Stimulated activated CD4-positive, alpha-beta T cell treated with anti-CD3 and anti-CD28 coated beads, Interleukin-12 subunit alpha, Interleukin-12 subunit beta, amount 100 ng/mL, for 4 hours (primary cell): Measurements from ENCODE around the gene CELSR1.
A peak's percentile ranks its signal among the peaks of the same experiment; 100 is the strongest.
"Not testable (repeated sequence)": the region's sequence is repeated elsewhere in the genome, so short reads cannot be mapped to it uniquely, and the experiment has no call there.

Experiments
- DNase-seq: peaks from one replicate; pipeline ENCODE4 v3.0.0-alpha.2; 2020

Gene CELSR1

DNA sequence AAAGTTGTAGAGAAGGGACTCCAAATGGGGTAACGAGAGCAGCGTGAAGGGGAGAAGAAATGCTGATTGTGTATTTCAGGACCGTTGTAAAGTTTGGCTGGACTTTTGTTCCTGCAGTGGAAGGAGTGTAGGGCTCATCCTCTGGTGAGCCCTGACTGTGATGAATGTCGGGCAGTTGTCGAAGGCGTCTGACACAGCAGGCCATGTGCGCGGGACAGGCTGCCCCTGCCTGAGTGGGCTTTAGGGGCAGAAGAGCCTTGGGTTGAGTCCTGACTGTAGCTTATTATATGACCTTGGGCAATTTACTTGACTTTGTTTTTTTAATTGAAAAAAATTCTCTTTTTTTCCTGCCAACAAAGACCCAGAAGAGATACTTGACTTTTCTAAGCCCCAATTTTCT, 198.8 kb downstream of the CELSR1 start:
- DNase-seq: no peak

GRCh38 chr22:46337870-46338269, 199.6 kb downstream of the CELSR1 start:
- DNase-seq: no peak

GRCh38 chr22:46336119-46337078, 201.0 kb downstream of the CELSR1 start:
- DNase-seq: no peak

DNA sequence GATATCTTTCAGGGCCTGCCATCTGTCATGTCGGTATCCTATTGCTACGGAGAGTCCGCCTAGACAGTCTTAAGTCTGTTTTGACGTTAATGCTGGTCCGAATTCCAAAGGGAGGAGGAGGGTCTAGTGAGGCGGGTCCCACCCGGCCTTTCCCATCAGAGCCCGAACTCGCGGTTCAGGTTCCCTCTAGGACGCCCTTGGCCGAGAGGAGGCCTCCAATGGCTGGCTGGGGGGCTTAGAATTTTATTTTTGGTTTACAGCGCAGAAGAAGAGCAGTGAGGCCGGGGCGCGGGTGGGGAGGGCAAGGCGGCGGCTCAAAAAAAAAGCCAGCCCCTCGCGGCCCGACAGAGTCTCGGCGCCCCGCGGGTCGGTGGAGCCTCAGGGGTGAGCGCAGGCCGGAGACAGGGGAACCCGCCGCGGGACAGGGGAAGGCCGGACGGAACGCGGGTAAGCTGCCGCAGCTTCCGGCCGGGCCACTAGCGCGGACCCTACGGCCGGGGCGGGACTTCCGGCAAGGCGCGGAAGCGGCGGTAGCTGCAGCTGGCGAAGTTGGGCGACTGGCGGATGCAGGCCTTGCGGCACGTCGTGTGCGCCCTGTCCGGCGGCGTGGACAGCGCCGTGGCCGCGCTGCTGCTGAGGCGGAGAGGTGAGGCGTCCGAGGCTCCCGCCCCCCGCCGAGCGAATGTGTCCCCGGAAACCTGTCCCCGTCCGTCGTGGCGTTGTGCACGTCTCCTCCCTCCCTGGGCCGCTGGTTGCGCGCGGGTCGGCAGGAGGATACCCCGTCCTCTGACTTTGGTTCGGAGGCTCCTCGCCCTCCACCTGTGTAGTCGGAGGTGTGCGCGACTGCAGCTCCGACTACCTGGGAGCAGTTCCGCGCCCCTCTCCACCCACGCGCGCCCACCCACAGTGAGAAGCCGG, 202.0 kb downstream of the CELSR1 start, which contains the start of gene TRMU:
TSS of gene TRMU (plus strand) at position 514 of the 918 bp plus-strand sequence. CDS start at position 565, 51 bp downstream.
- peak; percentile 76 for DNase-seq

GRCh38 chr22:46331496-46331895, 205.9 kb downstream of the CELSR1 start:
- DNase-seq: no peak

DNA sequence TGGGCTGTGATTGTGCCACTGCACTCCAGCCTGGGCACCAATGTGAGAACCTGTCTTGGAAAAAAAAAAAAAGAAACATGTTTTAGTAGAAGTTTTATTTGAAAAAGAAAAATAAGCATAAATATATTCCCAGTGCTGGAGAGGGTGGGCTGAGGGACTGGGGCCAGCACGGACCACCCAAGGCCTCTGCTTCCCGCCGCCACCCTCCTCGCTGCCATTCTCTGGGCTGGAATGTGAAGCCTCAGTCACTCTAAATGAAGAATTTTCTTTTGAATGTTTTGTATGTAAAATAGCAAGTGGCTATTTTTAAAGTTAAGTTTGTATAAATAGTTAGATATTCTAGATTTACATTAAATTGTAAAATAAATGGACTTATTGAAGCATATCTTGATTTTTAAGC, 207.0 kb downstream of the CELSR1 start:
- no peak for DNase-seq

DNA sequence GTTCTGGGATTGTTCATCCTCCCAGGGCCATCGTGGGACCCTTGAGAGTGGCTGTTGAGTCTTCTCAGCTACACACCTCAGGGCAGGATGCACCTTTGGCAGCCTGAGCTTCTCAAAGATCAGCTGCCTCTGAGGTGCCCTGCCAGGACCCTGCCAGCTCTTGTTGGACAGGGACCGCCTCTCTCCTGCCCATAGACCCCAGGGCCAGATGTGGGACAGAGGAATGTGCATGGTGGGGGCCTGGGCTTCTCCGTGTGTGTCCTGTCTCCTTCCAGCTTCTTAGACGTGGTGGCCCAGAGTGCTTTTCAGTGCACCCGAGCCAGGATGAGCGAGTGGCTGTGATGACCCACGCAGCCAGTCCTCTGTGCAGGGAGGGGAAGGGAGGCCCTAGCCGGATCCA, 207.8 kb downstream of the CELSR1 start:
- DNase-seq: no peak

DNA sequence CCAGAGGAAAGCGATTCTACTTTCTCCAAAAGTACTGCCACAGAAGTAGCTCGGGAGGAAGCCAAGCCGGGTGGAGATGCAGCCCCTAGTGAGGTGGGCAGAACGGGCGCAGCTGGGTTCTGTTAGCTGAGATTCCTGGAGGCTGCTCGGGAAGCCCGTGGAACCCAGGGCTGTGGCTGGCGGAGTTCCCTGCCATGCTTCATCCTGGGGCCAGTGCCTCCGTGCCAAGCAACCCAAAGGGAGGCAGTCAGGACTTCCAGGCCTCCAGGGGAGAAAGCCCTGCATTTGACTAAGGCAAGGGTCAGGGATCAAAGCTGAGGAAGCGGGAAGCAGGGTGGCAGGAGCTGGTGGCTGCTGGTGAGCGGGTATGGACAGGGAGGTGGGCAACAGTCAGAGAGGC, 208.6 kb downstream of the CELSR1 start:
- no peak for DNase-seq

GRCh38 chr22:46327691-46328465, 209.5 kb downstream of the CELSR1 start:
- no peak for DNase-seq

- no peak for DNase-seq
Measured at GRCh38 chr22:46326066-46326680, 211.2 kb downstream of the CELSR1 start.

DNA sequence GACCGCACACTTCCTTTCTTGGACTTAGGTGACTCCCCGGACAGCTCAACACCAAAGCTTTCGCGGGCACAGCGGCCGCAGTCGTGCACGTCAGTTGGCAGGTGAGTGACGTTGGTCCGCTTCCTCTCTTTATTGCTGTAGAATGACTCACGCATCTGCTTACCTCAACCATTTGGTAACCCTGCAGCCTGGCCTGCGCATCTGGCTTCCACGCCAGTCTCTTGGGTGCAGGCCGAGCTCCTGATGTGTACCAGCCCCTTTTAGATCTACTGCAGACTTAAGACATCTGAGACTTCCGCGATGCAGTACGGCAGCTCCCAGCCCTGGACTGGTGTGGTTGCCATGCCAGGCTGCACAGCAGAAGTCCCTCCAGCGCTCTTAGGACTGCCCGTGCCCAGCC, 214.3 kb downstream of the CELSR1 start:
- DNase-seq: no peak

- no peak for DNase-seq
Measured at GRCh38 chr22:46322711-46323110, 214.7 kb downstream of the CELSR1 start.

DNA sequence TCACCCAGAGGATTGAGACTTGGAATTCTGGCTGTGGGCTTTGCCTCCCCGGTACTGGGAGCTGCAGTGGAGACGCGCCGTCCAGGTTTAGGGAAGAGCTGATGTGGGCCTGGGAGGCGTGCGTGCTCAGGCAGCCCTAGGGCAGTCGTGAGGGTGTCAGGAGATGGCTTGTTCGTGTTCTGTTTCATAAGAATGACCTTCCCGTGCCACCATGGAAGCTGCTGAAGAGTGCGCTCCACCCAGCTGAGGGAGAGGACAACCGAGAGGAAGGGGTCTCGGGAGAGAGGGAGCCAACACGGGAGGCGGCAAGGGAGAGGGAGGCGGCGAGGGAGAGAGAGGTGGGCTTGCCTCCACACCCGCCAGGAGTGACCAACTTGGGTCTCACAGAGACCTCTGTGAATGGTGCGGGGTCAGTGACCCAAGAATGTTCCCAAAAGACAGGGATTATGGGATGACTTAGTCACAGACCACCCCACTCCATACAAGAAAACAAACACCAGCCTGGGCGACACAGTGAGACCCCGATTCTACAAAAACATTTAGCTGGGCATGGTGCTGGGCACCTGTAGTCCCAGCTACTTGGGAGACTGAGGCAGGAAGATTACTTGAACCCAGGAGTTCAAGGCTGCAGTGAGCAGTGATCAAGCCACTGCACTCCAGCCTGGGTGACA, 216.6 kb downstream of the CELSR1 start:
- no peak for DNase-seq

DNA sequence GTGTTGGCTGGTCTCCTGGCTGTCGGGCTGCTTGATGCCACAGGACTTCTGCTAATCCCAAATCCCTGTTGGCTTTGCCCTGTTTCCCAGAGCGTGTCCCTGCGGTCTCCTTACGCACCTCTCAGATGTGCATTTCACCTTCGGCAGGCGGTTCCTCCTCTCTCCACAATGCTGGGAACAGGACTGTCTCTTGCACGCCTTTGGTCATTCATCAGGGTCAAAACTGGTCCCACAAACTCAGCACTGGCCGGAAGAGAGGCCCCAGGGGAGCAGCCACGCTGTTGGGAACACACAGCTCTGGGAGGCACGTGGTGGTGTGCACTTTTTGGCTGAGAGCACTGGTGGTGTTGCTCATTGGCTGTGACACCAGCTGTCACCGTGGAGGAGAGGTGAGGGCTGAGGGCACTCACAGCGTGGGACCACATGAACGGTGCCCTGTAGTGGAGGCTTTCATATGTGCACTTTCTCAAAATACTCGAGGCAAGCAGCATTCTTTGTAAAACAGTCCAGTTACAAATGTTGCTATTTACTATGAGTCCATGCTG, 217.2 kb downstream of the CELSR1 start:
- no peak for DNase-seq

DNA sequence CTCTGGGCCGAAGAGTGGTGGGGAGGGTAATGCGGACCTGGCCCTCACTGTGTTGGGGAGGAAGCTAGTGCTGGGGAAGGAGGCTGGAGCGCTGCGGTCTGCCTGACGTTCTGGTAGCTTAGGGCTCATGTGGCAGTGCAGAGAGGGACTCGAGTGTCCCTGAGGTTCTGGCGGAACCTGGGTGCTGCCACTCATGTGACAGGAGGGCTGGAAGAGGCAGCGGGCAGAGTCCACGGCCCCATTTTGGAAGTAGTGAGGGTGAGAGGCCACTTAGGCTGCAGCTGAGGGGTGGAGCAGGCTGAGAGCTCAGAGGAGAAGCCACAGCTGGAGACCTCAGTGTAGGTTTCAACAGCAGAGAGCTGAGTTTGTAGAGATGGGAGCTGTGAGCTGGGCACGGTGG, 218.1 kb downstream of the CELSR1 start:
- no peak for DNase-seq

GRCh38 chr22:46318576-46318975, 218.8 kb downstream of the CELSR1 start:
- no peak for DNase-seq

DNA sequence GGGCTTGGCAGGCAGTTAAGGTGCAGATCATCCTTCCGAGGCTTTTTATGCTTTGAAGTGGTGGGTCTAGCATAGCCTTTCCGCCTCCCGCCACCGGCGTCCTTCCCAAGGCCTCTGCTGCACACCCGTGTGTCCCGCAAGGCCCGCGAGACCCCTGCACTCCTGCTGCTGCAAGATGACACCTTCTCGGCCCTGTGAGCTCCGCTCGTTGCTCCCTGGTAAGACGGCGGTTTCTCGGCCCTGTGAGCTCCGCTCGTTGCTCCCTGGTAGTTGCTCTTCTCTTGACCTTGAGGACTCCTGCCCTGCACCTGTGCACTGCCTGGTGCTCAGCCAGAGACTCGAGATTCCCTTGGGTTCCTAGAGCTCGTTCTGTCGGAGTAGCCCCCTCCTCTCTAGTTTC, 219.8 kb downstream of the CELSR1 start:
- DNase-seq: no peak

GRCh38 chr22:46315976-46316375, 221.4 kb downstream of the CELSR1 start:
- no peak for DNase-seq

DNA sequence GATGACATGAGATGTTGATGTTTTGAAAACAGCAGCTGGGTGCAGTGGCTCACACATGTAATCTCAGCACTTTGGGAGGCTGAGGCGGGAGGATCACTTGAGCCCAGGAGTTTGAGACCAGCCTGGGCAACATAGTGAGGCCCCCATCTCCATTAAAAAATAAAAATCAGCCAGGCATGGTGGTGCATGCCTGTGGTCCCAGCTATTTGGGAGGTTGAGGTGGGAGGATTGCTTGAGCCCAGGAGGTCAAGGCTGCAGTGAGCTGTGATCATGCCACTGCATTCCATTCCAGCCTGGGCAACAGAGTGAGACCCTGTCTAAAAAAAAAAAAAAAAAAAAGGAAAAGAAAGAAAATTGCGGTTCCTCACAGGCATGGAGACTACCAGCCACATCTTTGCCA, 224.6 kb downstream of the CELSR1 start:
- not testable (repeated sequence) for DNase-seq

- DNase-seq: no peak
Measured at GRCh38 chr22:46312056-46312455, 225.4 kb downstream of the CELSR1 start.
